GM12892 (cell line): ENCODE data around the gene CBR3.

Experiments used
- POLR2A ChIP-seq: IDR thresholded peaks from 2 replicates; pipeline ENCODE4 v1.6.1; 2011; ENCODE audit warnings: low read depth, low read length, control low read depth
- POLR2AphosphoS5 ChIP-seq: IDR thresholded peaks from 2 replicates; pipeline ENCODE4 v1.6.1; 2011; ENCODE audit warnings: low read depth, low read length, control low read depth

DNA sequence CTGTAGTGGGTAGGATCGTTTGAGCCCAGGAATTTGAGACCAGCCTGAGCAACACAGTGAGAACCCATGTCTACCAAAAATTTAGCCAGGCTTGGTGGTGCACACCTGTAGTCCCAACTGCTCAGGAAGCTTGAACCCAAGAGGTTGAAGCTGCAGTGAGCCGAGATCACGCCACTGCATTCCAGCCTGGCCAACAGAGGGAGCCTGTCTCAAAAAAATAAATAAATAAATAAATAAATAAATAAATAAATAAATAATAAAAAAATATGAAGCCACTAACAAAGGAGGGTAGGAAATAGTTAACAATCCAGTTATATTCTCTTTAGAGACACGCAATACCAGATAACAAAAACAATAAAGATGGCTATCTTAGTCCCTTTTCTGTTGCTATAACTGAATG is 11.9 kb upstream of the CBR3 start:
- TF ChIP-seq POLR2A (no peak), POLR2AphosphoS5 (no peak)
